OCI-M2 (cell line): Measurements from ENCODE around the gene MED22.
"Not testable (repeated sequence)": the region's sequence is repeated elsewhere in the genome, so short reads cannot be mapped to it uniquely, and the experiment has no call there.

ENCODE experiments used
- DNase-seq: peaks from one replicate; lab custom pipeline; 2025; ENCODE audit not compliant: unreplicated experiment; lab: John Stamatoyannopoulos, UW

Gene MED22

DNA sequence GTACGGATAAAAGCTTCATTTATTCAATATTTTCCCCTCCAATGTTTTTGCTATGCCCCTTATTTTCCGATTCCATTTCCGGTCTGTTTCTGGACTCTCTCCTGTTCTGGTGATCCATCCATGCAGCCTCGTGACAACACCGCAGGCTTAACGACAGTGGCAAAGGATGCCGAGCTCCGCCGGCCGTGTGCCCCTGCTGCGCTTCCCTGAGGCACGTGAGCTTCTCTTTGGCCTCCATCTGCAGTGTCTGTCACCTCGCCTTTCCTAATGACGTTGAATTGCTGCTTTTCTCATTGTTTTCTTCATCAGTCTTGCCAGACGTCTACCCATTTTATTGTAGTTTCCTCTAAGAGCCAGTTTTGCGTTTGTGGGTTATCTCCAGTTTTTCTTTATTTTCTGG lies 40.6 kb downstream of the MED22 start:
- DNase-seq: no peak

GRCh38 chr9:133306242-133307204 lies 41.4 kb downstream of the MED22 start:
- no peak for DNase-seq

DNA sequence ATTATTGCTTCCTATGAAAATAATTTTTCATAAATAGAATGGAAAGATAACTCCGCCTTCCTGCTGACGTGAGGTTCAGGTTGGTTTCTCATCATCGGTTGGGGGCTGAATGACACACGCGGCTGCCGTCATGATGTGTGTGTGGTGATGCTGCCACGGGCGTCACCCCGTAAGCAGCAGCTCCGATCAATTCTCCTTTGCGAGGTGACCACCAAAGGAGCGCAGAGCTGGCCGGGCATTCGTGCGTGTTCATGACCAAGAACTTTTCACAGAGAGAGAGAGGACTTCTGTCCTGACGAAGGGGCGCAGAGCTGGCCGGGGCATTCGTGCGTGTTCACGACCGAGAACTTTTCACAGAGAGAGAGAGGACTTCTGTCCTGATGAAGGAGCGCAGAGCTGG lies 42.2 kb downstream of the MED22 start:
- no peak for DNase-seq

- DNase-seq: no peak
Measured at GRCh38 chr9:133304477-133305377, 43.2 kb downstream of the MED22 start.

- no peak for DNase-seq
Measured at GRCh38 chr9:133304158-133304470, 43.8 kb downstream of the MED22 start.

DNA sequence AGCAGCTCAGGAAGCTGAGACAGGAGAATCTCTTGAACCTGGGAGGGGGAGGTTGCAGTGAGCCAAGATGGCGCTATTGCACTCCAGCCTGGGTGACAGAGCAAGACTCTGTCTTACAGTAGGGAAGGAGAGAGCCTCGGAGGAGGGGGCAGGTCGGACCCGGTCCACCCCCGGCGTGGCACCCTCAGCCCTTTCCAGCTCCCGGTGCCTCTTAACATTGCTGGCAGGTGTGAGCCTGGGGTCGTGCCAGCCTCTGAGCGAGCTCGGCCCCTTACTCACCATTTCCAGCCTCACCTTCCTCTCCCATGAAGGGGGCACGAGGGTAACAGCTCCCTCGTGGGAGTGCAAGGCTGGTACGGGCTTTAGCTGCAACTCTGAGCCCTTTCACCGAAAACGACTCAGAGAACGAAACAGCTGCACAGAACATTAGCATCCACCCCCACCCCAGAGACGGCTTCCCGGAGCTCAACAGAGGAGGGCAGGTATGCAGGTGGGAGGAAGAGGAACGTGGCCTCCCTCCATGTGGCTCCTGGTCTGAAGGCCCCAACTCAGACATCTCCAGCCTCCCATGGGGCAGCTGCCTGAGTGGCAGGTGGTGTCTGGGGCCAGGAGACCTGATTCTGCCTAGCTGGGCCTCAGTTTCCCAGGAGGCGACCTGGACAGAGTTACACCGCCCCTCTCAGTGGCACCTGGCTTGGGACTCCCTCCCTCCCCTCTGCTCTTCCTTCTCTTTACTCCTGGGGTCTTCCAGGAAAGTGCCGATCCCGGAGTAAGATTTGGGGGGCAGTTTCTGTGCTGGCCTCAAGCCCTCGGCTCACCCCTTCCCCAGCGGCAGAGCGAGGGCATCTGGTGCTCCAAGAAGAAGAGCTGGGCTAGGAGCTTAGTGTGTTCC lies 44.4 kb downstream of the MED22 start:
- no peak for DNase-seq

DNA sequence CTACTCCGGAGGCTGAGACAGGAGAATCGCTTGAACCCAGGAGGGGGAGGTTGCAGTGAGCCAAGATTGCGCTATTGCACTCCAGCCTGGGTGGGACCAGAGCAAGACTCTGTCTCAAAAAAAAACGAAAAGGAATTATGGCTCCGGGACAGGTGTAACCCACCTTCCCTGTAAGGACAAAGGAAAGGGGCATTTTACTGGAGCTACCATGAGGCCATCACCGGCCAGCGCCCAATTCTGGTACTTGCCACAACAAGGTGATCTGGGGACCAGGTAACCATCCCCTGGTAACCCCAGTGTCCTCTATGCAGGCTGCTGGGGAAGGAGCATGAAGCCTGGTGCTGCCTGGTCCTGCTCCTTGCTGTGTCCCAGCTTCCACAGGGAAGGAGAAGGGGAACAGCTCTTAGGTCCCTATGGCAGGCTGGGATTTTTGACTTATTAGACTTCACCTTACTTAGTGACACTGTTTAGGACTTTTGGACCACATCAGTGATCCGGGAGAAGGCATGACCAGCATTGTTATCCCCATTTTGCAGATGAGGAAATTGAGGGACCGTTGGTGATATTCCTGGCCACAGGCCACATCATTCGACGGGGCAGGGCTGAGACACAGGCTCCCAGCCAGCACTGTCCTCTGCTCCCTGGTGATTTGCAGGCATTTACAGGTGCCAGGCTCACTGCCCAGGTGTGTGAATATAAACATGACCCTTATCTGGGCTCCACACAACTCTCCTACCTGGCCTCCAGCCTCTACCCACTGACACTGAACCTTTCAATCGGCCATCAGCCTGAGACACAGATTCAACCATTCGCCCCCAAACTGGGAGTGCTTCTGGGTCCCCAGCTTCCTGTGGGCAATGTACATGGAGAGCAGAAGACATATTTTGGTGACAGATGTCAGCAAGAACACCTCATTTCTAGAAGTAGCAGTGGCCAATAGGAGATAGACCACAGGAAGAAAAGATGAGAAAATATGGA lies 46.4 kb downstream of the MED22 start:
- DNase-seq: no peak

GRCh38 chr9:133299996-133300395 lies 47.9 kb downstream of the MED22 start:
- DNase-seq: not testable (repeated sequence)

DNA sequence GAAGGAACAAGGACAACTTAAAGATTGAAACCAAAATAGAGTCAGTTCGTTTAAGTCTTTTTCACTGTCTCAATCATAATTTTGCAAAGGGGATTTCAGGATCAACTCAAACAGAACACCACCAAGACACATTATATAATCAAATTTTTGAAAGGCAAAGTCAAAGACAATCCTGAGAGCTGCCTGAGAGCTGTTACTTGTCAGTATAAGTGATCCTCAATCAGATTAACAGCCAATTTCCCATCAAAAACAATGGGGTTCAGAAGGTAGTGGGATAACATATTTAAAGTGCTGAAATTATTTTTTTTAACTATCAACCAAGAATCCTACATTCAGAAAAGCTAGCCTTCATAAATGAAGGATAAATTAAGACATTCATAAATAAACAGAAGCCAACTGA lies 53.7 kb downstream of the MED22 start:
- no peak for DNase-seq

- DNase-seq: no peak
Measured at GRCh38 chr9:133290751-133291302, 57.1 kb downstream of the MED22 start.
